ENCODE data around the gene UAP1.

DNA sequence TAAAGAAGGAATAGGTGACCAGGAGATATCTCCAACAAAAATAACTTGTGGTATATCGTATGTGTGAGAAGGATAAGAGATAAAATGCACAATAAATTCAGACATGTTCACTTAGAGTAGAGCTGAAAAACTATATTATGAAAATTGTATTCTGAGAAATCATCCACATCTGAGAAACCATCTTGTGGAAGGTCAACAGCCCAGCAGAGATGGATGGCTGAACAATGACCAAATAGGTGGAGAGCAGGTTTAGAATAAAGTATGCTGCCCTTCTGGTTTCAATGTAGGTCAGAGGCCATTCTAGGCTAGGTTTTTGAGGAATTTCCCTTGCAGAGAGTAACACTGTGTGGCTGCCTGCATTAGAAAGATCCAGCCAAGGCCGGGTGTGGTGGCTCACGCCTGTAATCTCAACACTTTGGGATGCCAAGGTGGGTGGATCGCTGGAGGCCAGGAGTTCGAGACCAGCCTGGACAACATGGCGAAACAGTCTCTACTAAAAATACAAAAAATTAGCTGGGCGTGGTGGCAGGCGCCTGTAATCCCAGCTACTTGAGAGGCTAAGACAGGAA is 8.8 kb upstream of the UAP1 start:
- TF ChIP-seq, protein P1, sequence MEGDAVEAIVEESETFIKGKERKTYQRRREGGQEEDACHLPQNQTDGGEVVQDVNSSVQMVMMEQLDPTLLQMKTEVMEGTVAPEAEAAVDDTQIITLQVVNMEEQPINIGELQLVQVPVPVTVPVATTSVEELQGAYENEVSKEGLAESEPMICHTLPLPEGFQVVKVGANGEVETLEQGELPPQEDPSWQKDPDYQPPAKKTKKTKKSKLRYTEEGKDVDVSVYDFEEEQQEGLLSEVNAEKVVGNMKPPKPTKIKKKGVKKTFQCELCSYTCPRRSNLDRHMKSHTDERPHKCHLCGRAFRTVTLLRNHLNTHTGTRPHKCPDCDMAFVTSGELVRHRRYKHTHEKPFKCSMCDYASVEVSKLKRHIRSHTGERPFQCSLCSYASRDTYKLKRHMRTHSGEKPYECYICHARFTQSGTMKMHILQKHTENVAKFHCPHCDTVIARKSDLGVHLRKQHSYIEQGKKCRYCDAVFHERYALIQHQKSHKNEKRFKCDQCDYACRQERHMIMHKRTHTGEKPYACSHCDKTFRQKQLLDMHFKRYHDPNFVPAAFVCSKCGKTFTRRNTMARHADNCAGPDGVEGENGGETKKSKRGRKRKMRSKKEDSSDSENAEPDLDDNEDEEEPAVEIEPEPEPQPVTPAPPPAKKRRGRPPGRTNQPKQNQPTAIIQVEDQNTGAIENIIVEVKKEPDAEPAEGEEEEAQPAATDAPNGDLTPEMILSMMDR (IDR thresholded peaks at IDR 0.05), result no peak
- no peak for TF ChIP-seq POLR2A (IDR thresholded peaks at IDR 0.05)
